ENCODE results near the gene BPHL. TPM values are rescaled to one million over a fixed set of nuclear protein-coding genes. Genes with fewer than 3 reads are reported as not detected.
"Not testable (repeated sequence)": the region's sequence is repeated elsewhere in the genome, so short reads cannot be mapped to it uniquely, and the experiment has no call there.

Gene BPHL
- total RNA-seq, 1 experiment from 2014 or later = 29.5 TPM

GRCh38 chr6:3188262-3188661 is 69.8 kb downstream of the BPHL start:
- intact Hi-C loops (cut with micrococcal nuclease; ENCODE audit: unreplicated experiment) = no loop called here
- H3K27ac Mint-ChIP-seq (ENCODE audit: unreplicated experiment) = no peak overlapping the region
- no peak for DNase-seq
- no TSS peak for BruUV-seq (replicated peaks)
- H3K4me1 ChIP-seq = no peaks in the 10 kb centered on the region
- no peak overlapping the region for H3K4me3 ChIP-seq (ENCODE audit: low read depth, low read length)
- H3K4me1 Mint-ChIP-seq (ENCODE audit: low read depth, unreplicated experiment) = no peaks in the 10 kb centered on the region
- no peaks in the 10 kb centered on the region for H3K36me3 ChIP-seq (ENCODE audit: control insufficient read depth, insufficient read depth, low read length)
- TF ChIP-seq CTCF (IDR thresholded peaks at IDR 0.05; ENCODE audit: insufficient read depth in 1 of 2, low read depth in 1 of 2, low read length in 1 of 2, severe bottlenecking in 1 of 2, unreplicated experiment in 1 of 2) = no peak
- CTCF ChIA-PET = no interaction called here
- H3K27me3 ChIP-seq (replicated peaks; ENCODE audit: control insufficient read depth, insufficient read depth, low read length) = no peaks in the 10 kb centered on the region
- no peaks in the 10 kb centered on the region for H3K36me3 Mint-ChIP-seq (ENCODE audit: insufficient read depth, unreplicated experiment)
- no peaks in the 10 kb centered on the region for H3K9me3 ChIP-seq
- POLR2A ChIA-PET = no interaction called here
- no peak overlapping the region for H3K4me3 Mint-ChIP-seq (ENCODE audit: unreplicated experiment)
- no peaks in the 10 kb centered on the region for H3K27me3 Mint-ChIP-seq (ENCODE audit: insufficient read depth, unreplicated experiment)
- no peaks in the 10 kb centered on the region for H3K9me3 Mint-ChIP-seq (ENCODE audit: unreplicated experiment)

GRCh38 chr6:3189192-3189591 is 70.7 kb downstream of the BPHL start:
- H3K9me3 Mint-ChIP-seq (ENCODE audit: unreplicated experiment); H3K27ac Mint-ChIP-seq (ENCODE audit: unreplicated experiment); H3K36me3 Mint-ChIP-seq (ENCODE audit: insufficient read depth, unreplicated experiment); H3K4me1 Mint-ChIP-seq (ENCODE audit: low read depth, unreplicated experiment); H3K9me3 ChIP-seq; DNase-seq; H3K4me1 ChIP-seq; H3K27me3 Mint-ChIP-seq (ENCODE audit: insufficient read depth, unreplicated experiment); POLR2A ChIA-PET; CTCF ChIA-PET; H3K4me3 Mint-ChIP-seq (ENCODE audit: unreplicated experiment); H3K4me3 ChIP-seq (ENCODE audit: low read depth, low read length); H3K36me3 ChIP-seq (ENCODE audit: control insufficient read depth, insufficient read depth, low read length); BruUV-seq (replicated peaks); H3K27me3 ChIP-seq (replicated peaks; ENCODE audit: control insufficient read depth, insufficient read depth, low read length); intact Hi-C loops (cut with micrococcal nuclease; ENCODE audit: unreplicated experiment): not testable (repeated sequence)

GRCh38 chr6:3190056-3190455 is 71.5 kb downstream of the BPHL start:
- H3K36me3 Mint-ChIP-seq (ENCODE audit: insufficient read depth, unreplicated experiment) = no peaks in the 10 kb centered on the region
- H3K4me3 Mint-ChIP-seq (ENCODE audit: unreplicated experiment) = no peak overlapping the region
- no peaks in the 10 kb centered on the region for H3K36me3 ChIP-seq (ENCODE audit: control insufficient read depth, insufficient read depth, low read length)
- ChIA-PET POLR2A (no interaction called here), CTCF (interaction anchor here (0.7 kb wide), 1 partner anchor 252 kb away, joined by 3 read pairs; no protein-coding TSS in a partner anchor)
- H3K27me3 ChIP-seq (replicated peaks; ENCODE audit: control insufficient read depth, insufficient read depth, low read length) = no peaks in the 10 kb centered on the region
- no peak for TF ChIP-seq CTCF (IDR thresholded peaks at IDR 0.05; ENCODE audit: insufficient read depth in 1 of 2, low read depth in 1 of 2, low read length in 1 of 2, severe bottlenecking in 1 of 2, unreplicated experiment in 1 of 2)
- no TSS peak for BruUV-seq (replicated peaks)
- no peaks in the 10 kb centered on the region for H3K9me3 ChIP-seq
- H3K9me3 Mint-ChIP-seq (ENCODE audit: unreplicated experiment) = no peaks in the 10 kb centered on the region
- no peaks in the 10 kb centered on the region for H3K27me3 Mint-ChIP-seq (ENCODE audit: insufficient read depth, unreplicated experiment)
- intact Hi-C loops (cut with micrococcal nuclease; ENCODE audit: unreplicated experiment) = no loop called here
- no peaks in the 10 kb centered on the region for H3K4me1 ChIP-seq
- H3K4me1 Mint-ChIP-seq (ENCODE audit: low read depth, unreplicated experiment) = no peaks in the 10 kb centered on the region
- H3K27ac Mint-ChIP-seq (ENCODE audit: unreplicated experiment) = no peak overlapping the region
- no peak overlapping the region for H3K4me3 ChIP-seq (ENCODE audit: low read depth, low read length)
- no peak for DNase-seq

- no peak overlapping the region for H3K4me3 ChIP-seq (ENCODE audit: low read depth, low read length)
- Mint-ChIP-seq H3K4me3 (ENCODE audit: unreplicated experiment) (no peak overlapping the region), H3K27ac (ENCODE audit: unreplicated experiment) (no peak overlapping the region), H3K27me3 (ENCODE audit: insufficient read depth, unreplicated experiment) (no peaks in the 10 kb centered on the region), H3K9me3 (ENCODE audit: unreplicated experiment) (no peaks in the 10 kb centered on the region), H3K36me3 (ENCODE audit: insufficient read depth, unreplicated experiment) (no peaks in the 10 kb centered on the region), H3K4me1 (ENCODE audit: low read depth, unreplicated experiment) (no peaks in the 10 kb centered on the region)
- intact Hi-C loops (cut with micrococcal nuclease; ENCODE audit: unreplicated experiment) = no loop called here
- H3K27me3 ChIP-seq (replicated peaks; ENCODE audit: control insufficient read depth, insufficient read depth, low read length) = no peaks in the 10 kb centered on the region
- CTCF ChIA-PET = interaction anchor here (0.7 kb wide), 1 partner anchor 252 kb away, joined by 3 read pairs; no protein-coding TSS in a partner anchor
- no peaks in the 10 kb centered on the region for H3K36me3 ChIP-seq (ENCODE audit: control insufficient read depth, insufficient read depth, low read length)
- DNase-seq = no peak
- POLR2A ChIA-PET = no interaction called here
- TF ChIP-seq CTCF (IDR thresholded peaks at IDR 0.05; ENCODE audit: insufficient read depth in 1 of 2, low read depth in 1 of 2, low read length in 1 of 2, severe bottlenecking in 1 of 2, unreplicated experiment in 1 of 2) = no peak
- H3K4me1 ChIP-seq = no peaks in the 10 kb centered on the region
- H3K9me3 ChIP-seq = no peaks in the 10 kb centered on the region
- no TSS peak for BruUV-seq (replicated peaks)
Observed at GRCh38 chr6:3190779-3191178, 72.3 kb downstream of the BPHL start.
